ENCODE measurements around the gene VSTM1.

The VSTM1 gene

DNA sequence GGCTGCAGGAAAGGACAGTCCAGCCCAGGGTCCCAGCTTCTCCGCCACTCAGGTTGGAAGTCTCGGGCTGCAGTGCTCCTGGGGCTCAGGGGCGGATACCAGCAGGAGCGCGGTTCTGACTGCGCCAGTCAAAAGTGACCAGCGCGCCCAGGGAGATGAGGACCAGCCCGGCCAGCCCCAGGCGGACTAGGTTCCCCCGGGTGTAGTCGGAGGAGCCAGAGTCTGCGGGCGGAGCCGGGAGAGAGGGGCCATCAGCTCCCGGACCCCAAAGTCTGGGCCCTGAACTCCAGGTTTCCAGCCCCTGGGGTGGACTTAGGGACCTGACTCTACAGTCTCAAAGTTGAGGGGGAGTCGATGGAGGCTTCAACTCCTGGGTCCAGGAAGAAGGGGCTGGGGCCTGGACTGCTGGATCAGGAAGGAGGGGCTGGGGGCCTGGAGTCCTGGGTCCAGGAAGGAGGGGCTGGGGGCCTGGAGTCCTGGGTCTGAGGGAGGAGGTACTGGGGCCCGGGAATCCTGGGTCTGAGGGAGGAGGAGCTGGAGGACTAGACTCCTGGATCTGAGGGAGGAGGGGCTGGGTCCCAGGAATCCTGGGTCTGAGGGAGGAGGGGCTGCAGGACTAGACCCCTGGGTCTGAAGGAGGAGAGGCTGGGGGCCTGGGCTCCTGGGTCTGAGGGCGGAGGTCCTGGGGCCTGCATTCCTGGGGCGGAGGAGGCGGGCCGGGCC lies 31.6 kb upstream of the VSTM1 start:
- Histone ChIP-seq H3K27ac (no peak overlapping the region), H3K4me1 (ENCODE audit: low read depth, poor library complexity, severe bottlenecking) (no peaks in the 10 kb centered on the region), H3K79me2 (ENCODE audit: insufficient read depth, low read depth) (no peaks in the 10 kb centered on the region), H4K20me1 (ENCODE audit: insufficient read depth) (no peaks in the 10 kb centered on the region), H3K36me3 (ENCODE audit: insufficient read depth) (no peaks in the 10 kb centered on the region), H3K27me3 (ENCODE audit: insufficient read depth, low read depth) (peaks cover 4% of the 10 kb centered on the region; the same call in 1 of the 2 replicates), H3K4me3 (IDR thresholded peaks at IDR 0.05; ENCODE audit: insufficient read depth, low read depth, low read length) (no peak overlapping the region), H3K4me2 (no peak overlapping the region), H3K9ac (no peak overlapping the region), H2AFZ (ENCODE audit: low read depth) (no peak overlapping the region)
- no peak for TF ChIP-seq CTCF (conservative IDR thresholded peaks at IDR 0.05; ENCODE audit: low read depth, low read length)

- no peak overlapping the region for H3K9ac ChIP-seq
- no peak overlapping the region for H3K27ac ChIP-seq
- H3K27me3 ChIP-seq (ENCODE audit: insufficient read depth, low read depth) = peaks cover 4% of the 10 kb centered on the region; the same call in 1 of the 2 replicates
- H3K79me2 ChIP-seq (ENCODE audit: insufficient read depth, low read depth) = no peaks in the 10 kb centered on the region
- TF ChIP-seq CTCF (conservative IDR thresholded peaks at IDR 0.05; ENCODE audit: low read depth, low read length) = no peak
- H4K20me1 ChIP-seq (ENCODE audit: insufficient read depth) = no peaks in the 10 kb centered on the region
- H3K4me3 ChIP-seq (IDR thresholded peaks at IDR 0.05; ENCODE audit: insufficient read depth, low read depth, low read length) = no peak overlapping the region
- no peak overlapping the region for H2AFZ ChIP-seq (ENCODE audit: low read depth)
- no peaks in the 10 kb centered on the region for H3K4me1 ChIP-seq (ENCODE audit: low read depth, poor library complexity, severe bottlenecking)
- no peak overlapping the region for H3K4me2 ChIP-seq
- H3K36me3 ChIP-seq (ENCODE audit: insufficient read depth) = no peaks in the 10 kb centered on the region
Observed at GRCh38 chr19:54094426-54095000, 30.8 kb upstream of the VSTM1 start.

DNA sequence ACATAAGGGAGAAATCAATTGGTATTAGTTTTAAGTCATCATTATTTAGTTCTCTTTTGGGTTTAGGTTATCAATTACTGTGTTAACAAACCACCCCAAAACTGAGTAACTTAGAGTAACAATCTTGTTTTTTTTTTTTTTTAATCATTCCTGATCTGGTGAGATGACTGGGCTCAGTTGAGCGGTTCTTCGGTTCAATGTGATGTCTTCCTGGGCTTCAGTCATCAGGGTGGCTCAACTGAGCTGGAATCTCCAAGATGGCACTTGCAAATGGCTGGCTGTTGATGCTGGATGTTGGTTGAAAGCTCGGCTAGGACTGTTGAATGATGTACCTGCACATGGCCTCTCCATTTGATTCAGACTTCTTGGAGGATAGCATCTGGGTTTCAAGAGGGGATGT lies 20.7 kb upstream of the VSTM1 start:
- no peaks in the 10 kb centered on the region for H3K79me2 ChIP-seq (ENCODE audit: insufficient read depth, low read depth)
- no peak overlapping the region for H3K27ac ChIP-seq
- no peak overlapping the region for H3K4me2 ChIP-seq
- H3K4me3 ChIP-seq (IDR thresholded peaks at IDR 0.05; ENCODE audit: insufficient read depth, low read depth, low read length) = no peak overlapping the region
- H4K20me1 ChIP-seq (ENCODE audit: insufficient read depth) = no peaks in the 10 kb centered on the region
- H3K9ac ChIP-seq = no peak overlapping the region
- no peak for TF ChIP-seq CTCF (conservative IDR thresholded peaks at IDR 0.05; ENCODE audit: low read depth, low read length)
- peaks cover 3% of the 10 kb centered on the region for H3K27me3 ChIP-seq (ENCODE audit: insufficient read depth, low read depth)
- no peaks in the 10 kb centered on the region for H3K4me1 ChIP-seq (ENCODE audit: low read depth, poor library complexity, severe bottlenecking)
- H3K36me3 ChIP-seq (ENCODE audit: insufficient read depth) = no peaks in the 10 kb centered on the region; the same call in 1 of the 2 replicates
- H2AFZ ChIP-seq (ENCODE audit: low read depth) = no peak overlapping the region

- Histone ChIP-seq H3K4me1 (ENCODE audit: low read depth, poor library complexity, severe bottlenecking) (no peaks in the 10 kb centered on the region), H4K20me1 (ENCODE audit: insufficient read depth) (no peaks in the 10 kb centered on the region), H3K4me3 (IDR thresholded peaks at IDR 0.05; ENCODE audit: insufficient read depth, low read depth, low read length) (no peak within 1 kb of the TSS), H3K27me3 (ENCODE audit: insufficient read depth, low read depth) (peaks cover 9% of the 10 kb centered on the region), H3K79me2 (ENCODE audit: insufficient read depth, low read depth) (no peaks in the 10 kb centered on the region), H2AFZ (ENCODE audit: low read depth) (no peak within 1 kb of the TSS), H3K27ac (no peak within 1 kb of the TSS), H3K36me3 (ENCODE audit: insufficient read depth) (no peaks in the 10 kb centered on the region; the same call in 1 of the 2 replicates), H3K4me2 (no peak within 1 kb of the TSS), H3K9ac (no peak within 1 kb of the TSS)
- TF ChIP-seq CTCF (conservative IDR thresholded peaks at IDR 0.05; ENCODE audit: low read depth, low read length) = no peak
Observed at GRCh38 chr19:54081032-54081431, 17.3 kb upstream of the VSTM1 start, which contains the start of gene TARM1. Gene TARM1, minus strand, starts transcription at chr19:54081365. Its CDS starts 25 bp downstream, at chr19:54081340.
